Measurements from ENCODE around the gene COMMD3.
"Not testable (repeated sequence)": the region's sequence is repeated elsewhere in the genome, so short reads cannot be mapped to it uniquely, and the experiment has no call there.

The COMMD3 gene

DNA sequence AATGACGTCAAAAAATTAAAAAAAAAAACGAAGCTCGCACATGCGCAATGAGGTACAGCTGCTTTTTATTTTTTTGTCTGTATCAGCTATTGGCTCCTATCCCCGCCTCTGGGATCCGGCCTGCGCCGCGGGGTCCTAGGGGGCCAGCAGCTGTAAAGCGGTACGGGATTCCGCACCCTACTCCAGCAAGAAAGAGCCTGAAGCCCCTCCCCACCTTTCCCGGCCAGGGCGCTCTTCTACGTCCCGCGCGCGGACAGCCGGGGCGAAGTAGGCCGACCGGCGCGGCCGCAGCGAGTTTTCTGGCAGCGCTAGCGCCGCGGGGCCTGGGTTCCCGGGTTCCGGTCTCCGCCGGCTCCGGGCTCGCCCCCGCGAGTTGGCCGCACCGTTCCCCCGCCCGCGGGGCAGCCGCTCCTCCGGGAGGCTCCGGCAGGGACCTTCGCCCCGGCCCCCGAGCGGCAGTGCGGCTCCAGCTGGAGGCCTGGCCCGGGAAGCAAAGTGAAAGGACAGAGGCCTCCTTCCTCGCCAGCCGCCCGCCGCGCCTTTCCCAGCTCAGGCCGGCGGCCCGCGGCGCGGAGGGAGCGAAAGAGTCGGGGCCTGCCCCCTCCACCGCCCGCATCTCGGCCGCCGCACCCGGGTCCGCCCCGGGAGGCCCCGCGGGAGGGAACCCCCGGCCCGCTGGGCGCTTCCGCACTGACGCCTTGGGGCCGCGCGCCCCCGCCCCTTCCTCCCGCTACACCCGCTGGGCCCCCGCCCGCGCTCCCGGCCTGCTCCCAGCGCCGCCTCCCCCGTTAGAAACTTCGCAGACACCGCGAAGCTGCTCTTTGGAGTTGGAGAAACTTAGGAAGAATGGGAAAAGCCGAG is 24.4 kb downstream of the COMMD3 start:
- peak; percentile 77 for DNase-seq

DNA sequence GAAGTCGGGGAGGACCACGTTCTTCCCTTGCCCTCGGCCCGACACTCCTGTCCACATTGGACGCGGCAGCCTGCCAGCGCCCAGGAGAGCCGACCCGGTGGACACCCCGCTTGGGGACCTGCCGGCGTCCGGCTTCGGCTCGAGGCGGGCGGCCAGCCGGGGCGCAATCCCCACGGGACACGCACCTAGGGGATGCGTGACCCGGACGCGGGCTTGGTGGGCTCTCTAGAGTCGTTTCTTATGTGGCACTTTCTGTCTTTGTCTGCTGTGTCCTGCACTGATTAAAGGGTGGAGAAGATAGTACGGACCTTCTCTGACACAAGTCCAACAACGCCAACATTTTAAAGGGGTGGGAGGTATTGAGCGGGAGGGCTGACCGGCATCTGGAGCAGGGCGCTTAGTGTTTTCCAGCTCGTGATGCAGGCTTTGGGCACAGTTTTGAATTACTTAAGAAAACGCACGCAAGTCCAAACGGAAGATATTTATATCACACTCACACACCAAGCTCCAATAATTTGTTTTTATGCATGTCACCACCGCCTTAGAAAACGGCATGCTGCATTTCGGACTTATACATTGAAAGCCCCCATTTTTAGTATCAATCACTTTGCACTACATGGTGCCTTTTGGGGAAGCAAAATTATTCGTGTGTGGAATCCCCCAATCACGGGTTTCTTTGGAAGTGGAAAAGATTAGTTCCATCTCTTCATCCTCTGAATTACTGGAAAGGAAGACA is 25.2 kb downstream of the COMMD3 start:
- peak; percentile 58 for DNase-seq

GRCh38 chr10:22341926-22342196 is 25.7 kb downstream of the COMMD3 start:
- DNase-seq = no peak

DNA sequence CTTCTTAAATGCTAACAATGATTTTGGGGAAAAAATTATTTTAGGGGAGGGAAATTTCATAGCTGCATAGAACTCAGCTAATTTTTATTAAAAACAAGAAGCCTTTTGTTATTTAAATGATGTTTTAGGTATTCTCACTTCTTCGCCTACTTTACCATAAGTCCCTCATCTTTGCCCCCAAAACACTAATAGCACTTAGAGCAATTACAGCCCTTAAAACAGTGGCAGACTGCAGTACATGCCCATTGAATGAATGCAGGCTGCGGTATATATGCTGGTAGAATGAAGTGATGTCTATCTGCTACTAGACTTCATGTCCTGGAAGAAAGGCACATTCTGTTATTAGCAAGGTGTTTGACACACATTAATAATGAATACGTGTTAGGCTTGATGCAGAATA is 26.2 kb downstream of the COMMD3 start:
- no peak for DNase-seq

DNA sequence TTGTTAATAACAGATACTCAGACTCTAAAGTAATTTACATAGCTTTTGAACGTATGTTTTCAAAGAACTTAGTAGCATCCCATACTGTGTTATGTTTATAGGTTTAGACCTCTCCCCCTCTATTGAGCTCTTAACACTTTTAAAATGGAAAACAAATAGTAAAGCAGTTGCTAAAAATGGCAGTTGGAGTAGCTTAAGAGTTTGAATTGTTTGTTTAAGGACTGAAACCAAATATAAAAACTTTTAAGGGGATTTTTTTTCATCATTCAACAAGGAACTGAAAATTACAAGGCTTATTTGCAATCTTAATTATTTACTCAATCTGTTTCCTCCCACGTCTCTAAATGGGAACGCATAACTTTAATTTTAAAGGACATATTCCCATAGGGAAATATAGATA is 27.5 kb downstream of the COMMD3 start:
- DNase-seq = no peak

DNA sequence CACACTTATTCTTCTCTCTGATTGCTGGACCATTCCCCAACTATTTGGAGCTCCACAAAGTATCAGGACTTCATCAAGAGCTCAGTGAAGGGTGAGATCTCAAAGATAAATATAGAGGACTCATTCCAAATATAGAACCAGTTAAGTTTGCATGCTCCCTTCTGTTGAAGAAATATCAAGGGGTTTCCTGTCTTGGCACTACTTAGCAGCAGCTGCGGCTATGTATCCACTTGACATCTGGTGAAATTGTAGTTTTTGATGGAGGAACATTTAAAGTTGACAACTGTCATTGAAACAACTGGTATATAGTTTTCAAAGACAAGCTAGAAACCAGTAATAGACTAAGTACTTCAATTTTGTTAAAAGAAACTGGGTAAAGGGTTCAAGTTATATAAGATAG is 28.1 kb downstream of the COMMD3 start:
- DNase-seq = peak; percentile 52

DNA sequence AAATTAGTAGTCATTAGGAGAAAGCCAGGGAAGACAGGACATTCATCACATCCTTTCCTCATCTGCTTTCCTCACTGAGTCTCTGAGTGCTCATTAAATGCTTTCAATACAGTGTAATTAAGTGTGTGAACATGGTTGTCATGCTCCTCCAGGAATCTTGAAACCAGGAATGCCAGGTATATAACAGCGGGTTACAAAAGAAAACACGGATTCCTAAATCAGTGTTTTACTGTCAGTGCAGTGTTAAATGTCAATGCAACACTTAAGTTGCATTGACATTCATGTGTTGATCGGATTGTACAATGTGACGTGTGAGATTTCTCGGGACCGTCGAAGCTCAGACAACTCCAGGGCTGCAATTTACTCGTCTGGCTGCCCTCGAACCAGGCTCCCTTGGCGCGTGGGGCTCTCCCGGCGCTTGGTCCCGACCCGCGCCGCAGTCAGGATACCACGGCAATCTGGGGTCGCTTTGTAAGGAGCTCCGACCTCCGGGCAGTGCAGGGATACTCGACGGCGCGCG is 28.7 kb downstream of the COMMD3 start:
- DNase-seq = no peak

DNA sequence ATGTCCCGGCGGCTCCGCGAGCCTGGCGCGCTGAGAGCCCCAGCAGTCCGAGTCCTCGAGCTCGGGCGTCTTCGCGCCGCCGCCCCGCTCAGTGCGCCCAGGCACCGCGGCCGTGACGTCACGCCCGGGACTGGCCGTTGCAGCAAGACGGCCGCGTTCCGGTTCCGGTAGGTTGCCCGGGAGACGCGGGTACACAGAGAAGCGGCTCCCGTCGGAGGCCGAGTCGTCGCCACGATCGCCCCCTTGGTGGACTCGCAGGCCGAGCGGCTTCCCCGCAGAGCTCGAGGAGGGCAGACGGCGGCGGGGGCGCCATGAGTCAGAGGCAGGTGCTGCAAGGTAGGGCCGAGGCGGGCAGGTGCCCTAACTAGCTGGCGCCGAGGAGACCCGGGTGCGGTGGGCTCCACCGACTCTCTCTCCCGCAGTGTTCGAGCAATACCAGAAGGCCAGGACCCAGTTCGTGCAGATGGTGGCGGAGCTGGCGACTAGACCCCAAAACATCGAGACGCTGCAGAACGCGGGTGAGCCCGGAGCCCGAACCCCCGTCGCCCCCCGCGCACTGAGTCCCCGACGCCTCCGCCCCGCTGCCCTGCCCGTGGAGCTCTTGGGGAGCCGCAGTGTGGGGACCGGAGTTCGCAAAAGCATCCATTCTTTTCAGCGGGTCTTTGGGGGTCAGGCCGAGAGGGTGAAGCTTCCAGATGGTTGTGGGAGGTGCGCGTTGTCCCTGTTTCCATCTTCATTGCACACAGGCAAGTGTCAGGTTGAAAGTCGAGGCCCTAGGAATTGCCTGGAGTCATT is 29.3 kb downstream of the COMMD3 start, which contains the start of gene SPAG6:
Gene SPAG6, plus strand, starts transcription at position 196 of the 795 bp plus-strand sequence. Its CDS starts 116 bp downstream, at position 312.
- peak; percentile 42 for DNase-seq

DNA sequence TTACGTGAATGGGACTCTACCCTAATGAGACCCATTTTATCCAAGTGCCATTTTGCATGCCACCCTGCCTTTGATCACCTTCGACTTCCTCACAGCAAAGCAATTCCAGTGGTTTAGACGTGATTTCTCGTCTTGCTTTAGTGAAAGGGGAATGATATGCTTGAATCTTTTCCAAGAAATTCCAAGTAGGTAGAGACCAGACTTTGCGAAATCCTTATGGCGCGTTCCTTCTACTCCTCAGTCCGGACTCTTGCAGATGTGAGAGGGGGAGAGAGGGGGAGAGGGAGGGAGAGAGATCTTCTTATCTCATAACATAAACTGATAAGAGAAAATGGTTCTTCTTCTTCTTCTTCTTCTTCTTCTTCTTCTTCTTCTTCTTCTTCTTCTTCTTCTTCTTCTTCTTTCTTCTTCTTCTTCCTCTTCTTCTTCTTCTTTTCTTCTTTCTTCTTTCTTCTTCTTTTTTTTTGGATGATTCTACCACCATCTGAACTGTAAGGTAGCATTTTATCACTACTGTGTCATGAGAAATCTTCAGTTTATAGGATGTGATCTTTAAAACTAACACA is 30.0 kb downstream of the COMMD3 start:
- DNase-seq = no peak

DNA sequence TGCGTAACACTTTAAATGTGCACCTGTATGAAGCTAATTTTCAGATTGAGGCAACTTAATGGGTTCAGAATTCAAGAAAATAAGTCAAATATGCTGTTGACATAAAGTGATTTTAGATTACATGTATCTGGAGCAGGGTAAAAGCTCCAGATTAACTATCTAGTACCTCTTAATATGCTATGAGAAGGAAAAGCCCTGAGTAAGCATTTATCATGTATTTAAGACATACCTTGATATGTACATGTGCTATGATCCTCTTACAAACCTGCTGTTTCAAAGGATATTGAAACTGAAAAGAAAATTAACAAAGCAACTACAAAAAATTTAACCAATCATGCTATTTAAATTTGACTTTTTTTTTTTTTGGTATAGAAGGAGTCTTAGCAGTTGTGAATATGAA is 33.6 kb downstream of the COMMD3 start:
- DNase-seq = no peak

DNA sequence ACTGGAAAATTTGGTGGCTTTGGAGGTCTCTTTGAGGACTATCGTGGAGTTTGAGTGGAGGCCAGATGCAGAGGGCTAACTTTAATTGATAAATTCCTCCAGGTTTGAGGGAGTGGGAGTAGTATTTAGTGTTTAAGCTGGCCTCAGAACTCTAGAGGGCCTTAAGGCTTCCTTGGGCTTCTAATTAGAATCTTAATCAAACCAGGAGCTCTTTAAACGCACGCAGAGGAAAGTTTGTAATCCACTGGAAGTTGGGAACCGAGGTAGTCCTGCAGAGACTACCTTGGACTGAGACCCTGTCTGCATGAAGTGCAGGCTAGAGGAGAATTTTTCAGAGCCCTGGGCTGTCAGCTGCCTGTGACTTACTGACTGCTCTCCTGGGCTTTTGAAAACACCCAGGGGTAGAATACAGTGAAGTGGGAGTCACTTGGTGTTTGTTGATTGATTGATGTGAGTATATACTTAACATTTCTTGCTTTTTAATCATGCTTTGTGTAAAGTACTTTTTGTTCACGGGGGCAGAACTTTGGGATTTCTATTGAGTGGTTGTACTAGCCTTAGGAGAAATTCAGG is 35.0 kb downstream of the COMMD3 start:
- no peak for DNase-seq

DNA sequence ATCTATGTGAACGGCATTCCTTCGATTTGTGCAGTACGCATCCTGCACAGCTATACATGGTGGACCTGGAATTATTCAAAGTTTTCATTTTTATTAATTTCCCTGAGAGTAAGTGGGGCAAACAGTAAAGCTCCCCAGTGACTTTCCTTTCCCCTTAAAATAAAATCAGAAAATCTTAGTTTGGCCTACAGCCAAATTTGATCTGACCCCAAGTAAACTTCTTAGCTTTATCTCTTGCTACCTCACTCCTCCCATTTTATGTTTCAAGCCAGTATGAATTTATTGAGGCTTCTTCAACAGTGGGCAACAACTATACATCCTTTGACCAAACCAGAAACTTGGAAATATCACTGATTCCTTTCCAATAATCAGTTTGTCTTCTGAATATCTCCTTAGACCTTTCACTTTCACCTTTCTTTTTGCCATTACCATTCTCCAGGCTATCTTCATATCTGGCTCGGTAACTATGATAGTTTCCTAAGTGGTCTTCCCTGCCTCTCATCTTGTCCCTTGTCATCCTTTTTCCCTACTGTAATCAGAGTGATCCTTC is 40.2 kb downstream of the COMMD3 start:
- no peak for DNase-seq

GRCh38 chr10:22357770-22358169 is 41.6 kb downstream of the COMMD3 start:
- DNase-seq = not testable (repeated sequence)

DNA sequence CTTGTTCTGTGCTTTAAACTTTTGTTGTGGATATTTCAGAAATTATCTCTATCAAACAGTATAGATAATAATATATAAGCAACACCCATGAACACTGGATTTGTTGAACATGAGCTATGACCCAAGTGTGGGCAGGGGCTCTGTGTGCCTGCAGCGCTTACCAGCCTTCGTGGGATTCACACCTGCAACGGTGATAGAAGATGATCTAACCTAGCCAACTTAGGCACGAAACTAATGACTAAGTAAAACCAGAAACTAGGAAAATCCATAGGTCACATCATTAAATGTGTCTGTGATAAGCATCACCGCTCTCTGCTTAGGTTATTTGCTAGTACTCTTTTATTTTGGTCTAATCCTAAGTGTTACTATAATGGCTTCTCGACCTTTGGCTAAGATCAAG is 47.1 kb downstream of the COMMD3 start:
- no peak for DNase-seq

DNA sequence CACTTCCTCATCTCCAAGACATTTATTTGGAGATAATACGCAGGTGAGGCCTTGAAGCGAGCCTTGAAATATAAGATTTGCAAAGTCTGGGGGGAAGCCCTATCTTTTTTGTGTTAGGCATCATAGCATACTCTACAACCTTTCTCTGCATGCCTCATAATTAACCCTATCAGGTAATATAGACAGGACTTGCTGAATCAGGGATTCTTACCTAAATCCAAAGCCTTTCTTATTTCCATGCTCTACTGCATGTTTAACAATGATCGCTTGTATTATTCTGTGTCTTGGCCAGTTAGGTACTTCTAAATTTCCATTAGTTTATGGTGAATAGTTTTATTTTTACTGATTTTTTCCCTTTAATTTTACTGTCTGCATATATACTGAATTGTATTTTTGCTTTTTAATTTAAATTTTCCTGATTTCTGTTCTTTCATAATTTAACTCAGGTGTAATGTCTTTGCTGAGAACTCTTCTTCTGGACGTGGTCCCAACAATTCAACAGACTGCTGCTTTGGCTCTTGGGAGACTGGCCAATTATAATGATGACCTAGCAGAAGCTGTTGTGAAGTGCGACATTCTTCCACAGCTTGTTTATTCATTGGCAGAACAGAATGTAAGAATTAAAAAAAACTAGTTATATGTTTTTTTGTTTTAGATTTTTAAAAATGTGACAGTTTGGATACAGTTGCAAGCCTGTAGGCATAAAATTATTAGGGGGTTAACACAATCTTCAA is 48.4 kb downstream of the COMMD3 start:
- peak; percentile 57 for DNase-seq

DNA sequence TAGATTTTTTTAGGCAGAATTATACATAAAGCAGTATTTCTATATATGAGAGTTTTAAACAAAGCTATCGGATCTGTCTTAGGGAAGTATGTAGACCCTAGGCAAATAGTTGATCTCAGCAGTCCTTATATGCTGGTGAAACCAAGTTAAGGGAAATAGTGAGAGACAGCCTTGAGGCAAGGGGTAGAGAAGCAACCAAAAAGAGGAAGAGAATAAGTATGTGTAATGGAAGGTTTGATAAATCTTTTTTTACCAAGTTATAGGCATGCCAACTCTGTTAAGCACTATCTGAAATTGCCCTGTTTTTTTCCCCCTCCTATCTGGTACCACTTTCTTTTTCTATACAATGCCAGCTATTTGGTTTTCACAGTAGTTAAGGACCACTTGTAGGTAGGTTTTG is 49.0 kb downstream of the COMMD3 start:
- DNase-seq = peak; percentile 47

- DNase-seq = no peak
These were observed 49.7 kb downstream of the COMMD3 start for GRCh38 chr10:22365644-22366434.

- no peak for DNase-seq
These were observed 50.2 kb downstream of the COMMD3 start for GRCh38 chr10:22366435-22366703.

DNA sequence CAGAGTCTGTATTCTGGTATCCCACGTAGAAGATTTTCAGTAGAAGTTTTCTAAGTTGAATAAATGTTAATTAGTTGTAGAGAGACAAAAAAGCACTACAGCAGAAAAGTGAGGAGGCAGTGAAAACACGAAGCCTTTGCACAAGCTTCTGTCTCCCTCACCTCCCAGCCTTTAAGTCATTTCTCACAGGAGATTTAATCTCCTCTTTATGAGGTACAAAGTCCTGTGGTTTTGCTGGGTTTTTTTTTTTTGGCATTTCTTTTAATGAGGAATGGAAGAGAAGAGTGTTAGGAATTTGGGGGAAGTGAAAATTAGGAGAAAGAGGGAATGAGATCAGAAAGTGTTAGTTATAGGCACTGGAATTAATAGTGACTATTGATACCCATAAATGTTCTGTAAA is 50.6 kb downstream of the COMMD3 start:
- DNase-seq = no peak

- no peak for DNase-seq
These were observed 51.3 kb downstream of the COMMD3 start for GRCh38 chr10:22367471-22367870.

DNA sequence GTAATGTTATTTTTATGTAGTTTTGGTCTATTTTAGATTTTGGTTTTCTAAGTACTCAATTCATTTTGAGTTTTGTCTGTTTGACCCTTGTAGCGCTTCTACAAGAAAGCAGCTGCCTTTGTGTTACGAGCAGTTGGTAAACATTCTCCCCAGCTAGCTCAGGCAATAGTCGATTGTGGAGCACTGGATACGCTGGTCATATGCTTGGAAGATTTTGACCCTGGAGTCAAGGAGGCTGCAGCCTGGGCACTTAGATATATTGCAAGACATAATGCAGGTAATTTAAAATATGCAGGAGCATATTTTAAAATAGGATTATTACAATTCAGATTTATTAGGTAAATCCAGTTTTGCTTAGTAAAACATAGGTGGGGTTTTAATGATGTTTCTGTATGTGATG is 52.2 kb downstream of the COMMD3 start:
- DNase-seq = no peak
